Stimulated activated CD8-positive, alpha-beta memory T cell treated with anti-CD3 and anti-CD28 coated beads, Interleukin-2, amount 100 ng/mL, for 1 hour (primary cell): Measurements from ENCODE around the gene DPRX.

Experiments used
- DNase-seq, 2 donors: peaks; one replicate each; pipeline ENCODE4 v3.0.0-alpha.2; 2020; ENCODE audit warnings: low read depth in 2 of 2

The DPRX gene, protein sequence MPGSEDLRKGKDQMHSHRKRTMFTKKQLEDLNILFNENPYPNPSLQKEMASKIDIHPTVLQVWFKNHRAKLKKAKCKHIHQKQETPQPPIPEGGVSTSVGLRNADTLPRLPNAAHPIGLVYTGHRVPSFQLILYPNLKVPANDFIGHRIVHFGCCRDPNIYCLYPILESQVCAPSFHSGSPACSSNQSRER

DNA sequence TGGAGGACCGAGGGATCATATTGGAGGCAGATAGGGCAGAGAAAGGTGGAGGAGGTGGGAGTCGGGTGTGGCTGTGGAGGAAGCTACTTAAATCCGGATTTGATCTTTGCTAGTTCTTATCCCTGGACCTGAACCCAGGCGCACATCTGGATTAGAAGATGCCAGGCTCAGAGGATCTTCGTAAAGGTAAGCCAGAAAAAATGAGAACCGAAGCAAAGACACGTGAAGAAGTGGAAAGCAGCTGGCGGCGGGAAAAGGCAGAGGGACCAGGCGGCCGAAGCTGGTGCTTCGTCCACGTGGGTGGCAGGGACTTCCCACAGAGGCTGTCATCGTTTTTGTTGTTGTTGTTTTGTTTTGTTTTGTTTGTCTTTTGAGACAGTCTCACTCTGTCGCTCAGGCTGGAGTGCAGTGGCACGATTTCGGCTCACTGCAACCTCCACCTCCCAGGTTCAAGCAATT, at the start of gene DPRX:
Gene DPRX (plus strand): TSS at position 51 of the 459 bp plus-strand sequence. CDS start 108 bp downstream, at position 159.
- DNase-seq: no peak

DNA sequence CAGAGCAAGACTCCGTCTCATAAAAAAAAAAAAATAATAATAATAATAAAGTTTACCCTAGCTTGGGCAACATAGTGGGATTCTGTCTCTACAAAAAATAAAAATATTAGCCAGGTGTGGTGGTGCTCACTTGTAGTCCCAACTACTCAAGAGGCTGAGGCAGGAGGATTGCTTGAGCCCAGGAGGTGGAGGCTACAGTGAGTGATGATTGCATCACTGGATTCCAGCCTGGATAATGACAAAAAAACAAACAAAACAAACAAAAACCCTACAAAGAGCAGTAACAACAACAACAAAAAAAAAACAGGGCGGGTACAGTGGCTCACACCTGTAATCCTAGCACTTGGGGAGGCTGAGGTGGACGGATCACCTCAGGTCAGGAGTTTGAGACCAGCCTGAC, 48.6 kb upstream of the DPRX start:
- DNase-seq: no peak

DNA sequence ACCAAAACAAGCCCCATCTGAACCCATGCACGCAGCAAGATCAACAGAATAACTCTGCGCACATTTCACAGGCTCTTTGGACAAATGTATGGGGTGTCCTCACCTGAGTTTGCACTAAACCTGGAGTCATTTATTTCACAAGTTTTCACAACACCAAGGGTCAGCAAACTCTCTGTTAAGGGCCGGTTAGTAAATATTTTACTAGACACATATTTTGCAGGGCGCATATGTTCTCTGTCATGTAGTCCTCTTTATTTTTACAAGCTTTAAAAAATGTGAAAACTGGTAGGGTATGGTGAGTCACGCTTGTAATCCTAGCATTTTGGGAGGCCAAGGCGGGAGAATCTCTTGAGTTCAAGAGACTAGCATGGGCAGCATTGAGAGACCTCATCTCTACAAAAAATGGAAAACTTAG, 45.5 kb upstream of the DPRX start:
- no peak for DNase-seq

DNA sequence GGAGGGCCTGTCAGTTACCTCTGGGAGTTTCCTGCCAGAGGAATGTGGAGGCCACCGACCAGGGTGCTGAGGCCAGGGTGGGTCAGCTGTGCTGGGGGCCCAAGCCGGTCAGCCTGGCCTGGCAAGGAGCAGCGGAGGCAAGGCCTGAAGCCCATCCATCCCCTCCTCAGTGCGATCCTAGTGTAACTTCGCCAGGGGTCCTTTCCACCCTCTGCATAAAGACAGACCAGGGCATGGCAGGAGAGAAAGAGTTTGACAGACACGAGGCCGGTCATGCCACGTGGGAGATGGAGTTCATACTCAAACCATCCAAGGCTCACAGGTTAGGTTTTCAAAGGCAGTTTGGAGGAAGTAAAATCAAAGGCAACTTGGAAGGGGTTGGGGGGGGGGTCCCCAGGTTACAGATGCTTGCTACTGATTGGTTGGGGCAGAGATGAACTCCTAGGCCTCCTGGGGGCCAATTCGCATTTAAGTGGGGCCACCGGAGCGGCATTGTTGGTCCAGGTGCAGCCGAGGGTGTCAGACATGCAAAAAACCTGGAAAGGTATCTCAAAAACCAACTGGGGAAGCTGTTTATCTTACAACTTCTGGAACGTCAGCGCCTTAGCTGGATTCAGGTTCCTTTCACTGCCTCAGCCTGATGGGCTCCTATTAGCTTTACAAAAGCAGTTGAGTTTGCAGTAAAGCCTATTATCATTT, 36.8 kb upstream of the DPRX start:
- no peak for DNase-seq

DNA sequence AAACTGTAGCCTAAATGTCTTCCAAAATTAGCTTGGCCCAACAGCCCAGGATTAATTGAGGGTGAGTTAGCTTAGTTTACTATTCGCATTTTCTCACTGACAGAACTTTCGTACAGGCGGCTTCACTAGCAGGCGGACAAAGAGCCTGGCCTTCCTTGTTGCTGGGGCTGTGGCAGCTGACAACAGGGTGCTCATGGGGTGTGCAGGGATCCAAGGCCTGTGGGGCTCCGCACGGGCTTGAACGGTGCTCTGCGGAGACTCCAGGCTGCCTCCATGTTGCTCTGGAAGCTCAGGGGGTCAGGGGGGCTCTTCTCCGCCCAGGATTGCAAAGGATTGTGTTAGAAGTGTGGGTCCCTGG, 36.3 kb upstream of the DPRX start:
- DNase-seq: no peak

DNA sequence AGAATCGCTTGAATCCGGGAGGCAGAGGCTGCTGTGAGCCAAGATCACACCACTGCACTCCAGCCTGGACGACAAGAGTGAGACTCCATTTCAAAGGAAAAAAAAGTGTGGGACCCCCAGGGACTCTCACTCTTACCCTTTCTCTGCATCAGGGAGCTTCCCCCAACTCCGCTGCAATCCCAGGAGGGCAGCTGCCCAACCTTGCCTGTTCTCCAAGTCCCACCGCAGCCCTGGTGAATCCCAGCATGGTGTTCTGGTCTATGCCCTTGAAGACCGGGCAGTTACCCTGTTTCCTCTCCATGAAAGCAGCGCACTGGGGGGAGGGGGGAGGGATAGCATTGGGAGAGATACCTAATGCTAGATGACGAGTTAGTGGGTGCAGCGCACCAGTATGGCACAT, 35.7 kb upstream of the DPRX start:
- DNase-seq: no peak

DNA sequence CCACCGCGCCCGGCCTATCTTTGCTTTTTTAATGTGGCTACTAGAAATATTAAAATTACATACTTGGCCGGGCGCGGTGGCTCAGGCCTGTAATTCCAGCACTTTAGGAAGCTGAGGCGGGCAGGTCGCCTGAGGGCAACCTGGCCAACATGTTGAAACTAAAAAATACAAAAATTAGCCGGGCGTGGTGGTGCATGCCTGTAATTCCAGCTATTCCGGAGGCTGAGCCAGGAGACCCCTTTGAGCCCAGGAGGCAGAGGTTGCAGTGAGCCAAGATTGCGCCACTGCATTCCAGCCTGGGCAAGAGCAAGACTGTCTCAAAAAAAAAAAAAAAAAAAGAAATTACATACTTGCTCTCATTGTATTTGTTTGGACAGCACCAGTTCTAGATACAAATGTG, 34.8 kb upstream of the DPRX start:
- DNase-seq: no peak

DNA sequence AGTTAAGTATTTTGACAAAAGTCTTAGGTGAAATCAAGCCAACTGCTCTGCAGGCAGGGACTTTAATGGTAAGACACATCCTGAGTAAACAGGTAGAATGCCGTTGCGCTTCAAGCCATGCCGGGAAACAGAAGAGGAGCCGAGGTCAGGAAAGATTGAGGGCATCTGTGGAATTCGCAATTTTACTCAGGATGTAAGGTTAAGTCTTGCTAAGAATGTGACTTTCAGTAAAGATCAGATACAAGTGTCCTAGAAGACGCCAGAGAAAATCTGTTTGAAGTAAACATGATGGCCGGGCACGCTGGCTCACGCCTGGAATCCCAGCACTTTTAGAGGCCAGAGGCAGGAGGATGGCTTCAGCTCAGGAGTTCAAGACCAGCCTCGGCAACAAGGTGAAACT, 33.4 kb upstream of the DPRX start:
- no peak for DNase-seq

DNA sequence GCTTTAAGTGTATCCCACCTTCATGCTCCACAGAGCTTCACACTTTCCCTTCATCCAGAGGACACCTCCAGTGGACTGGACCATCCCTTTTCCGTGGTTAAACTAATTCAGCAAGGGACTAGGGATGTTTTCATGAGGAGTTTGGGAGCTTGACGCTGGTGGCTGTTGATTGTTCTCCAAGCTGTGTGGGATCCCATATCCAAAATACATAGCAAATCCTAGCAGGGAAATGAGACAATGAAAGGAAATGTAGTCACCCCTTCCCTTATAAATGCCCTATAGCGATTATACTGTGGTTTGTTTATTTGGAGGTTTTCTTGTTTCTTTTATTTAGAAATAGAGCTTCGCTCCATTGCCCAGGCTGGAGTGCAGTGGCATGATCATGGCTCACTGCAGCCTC, 31.6 kb upstream of the DPRX start:
- no peak for DNase-seq

DNA sequence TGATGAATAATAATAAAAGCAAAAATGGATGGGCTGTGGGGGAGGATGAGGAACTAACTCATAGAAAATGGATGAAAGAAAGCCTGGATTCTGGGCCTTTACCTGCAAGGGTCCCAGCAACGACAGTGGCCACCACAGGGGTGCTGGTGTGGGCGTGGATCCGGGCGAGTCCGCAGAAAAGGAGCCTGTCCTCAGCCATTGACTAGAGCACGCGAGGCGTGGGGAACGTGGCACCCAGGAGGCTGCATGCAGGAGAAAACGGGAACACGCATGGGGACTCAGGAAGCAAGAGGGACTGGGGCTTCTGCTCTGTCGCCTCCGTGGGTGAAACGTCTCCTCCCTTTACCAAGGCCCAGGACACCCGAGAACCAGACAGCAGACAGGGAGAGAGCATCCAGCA, 25.8 kb upstream of the DPRX start:
- no peak for DNase-seq

DNA sequence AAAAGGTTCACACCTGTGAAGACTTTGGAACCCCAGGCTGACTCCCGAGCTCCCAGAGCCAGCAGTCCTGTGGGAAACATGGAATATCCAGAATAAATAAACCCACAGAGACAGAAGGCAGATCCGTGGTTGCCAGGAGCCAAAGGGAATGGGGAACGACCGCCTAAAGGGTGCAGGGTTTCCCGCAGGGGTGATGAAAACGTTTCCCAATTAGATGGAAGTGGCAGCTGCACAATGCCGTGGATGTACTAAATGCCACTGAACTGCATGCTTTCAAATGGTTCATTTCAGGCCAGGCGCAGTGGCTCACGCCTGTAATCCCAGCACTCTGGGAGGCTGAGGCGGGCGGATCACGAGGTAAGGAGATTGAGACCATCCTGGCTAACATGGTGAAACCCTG, 23.4 kb upstream of the DPRX start:
- DNase-seq: no peak

DNA sequence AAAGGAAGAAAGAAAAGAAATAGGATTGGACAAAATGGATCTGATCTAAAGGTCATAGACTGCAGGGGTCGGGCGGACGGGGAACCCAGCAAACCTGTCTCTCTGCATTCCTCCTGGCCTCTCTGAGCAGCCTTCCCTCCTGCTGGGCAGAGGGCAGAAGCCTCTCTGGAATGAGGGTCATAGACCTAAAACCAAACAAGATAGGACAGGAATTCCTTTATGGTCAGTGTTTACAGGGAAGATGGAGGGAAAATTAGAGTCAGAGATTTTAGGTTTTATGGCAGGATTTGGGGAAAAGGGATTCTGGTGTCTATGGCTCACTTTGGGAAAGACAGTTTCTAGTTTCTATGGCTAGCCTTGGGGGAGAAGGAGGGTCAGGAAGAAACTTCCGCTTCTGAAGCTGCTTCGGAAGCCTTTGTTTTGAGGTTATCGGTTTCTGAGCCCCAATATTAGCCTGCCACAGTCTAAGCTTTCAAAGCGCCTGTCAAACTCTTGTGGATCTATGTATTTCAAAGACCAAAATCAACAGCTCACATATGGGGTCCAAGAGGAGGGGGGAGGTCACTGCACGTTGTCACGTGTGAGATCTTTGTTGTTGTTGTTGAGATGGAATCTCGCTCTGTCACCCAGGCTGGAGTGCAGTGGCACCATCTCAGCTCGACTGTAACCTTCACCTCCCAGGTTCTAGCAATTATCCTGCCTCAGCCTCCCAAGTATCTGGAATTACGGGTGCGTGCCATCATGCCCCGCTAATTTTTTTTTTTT, 18.9 kb upstream of the DPRX start:
- DNase-seq: no peak

DNA sequence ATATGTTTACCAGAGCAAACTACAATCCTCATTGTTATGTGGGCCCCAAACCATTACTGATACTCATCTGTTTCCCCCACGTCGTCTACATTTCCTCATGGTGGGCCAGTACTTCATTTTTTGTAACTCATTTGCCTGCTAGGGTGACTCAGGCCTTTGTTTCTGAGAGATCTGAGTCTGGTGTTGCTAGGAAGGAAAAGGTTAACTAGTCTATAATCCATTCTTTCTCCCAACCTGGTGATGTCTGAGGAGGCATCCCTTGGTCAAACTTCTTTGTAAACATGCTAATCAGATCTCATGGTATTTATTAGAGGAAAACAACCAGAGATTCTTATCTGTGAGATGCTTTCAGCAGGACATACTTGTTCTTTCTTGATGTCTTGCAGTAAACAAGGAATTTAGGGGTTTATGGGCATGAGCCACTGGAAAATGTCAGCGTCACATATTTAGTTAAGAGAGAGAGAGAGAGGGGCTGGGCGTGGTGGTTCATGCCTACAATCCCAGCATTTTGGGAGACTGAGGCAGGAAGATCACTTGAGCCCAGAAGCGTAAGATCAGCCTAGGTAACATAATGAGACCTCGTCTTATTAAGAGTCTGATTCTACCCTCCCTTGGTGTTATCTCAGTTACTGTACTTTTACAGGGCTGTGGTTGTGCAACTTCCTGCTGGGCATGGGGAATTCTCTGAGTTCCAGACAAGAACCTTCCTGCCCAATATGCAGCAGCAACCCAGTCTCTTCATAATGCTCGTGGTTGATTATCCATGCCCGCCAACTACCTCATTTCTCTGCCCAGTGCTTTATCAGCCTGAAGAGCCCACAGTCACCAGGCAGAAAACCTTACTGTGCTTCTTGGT, 9.7 kb upstream of the DPRX start:
- no peak for DNase-seq

DNA sequence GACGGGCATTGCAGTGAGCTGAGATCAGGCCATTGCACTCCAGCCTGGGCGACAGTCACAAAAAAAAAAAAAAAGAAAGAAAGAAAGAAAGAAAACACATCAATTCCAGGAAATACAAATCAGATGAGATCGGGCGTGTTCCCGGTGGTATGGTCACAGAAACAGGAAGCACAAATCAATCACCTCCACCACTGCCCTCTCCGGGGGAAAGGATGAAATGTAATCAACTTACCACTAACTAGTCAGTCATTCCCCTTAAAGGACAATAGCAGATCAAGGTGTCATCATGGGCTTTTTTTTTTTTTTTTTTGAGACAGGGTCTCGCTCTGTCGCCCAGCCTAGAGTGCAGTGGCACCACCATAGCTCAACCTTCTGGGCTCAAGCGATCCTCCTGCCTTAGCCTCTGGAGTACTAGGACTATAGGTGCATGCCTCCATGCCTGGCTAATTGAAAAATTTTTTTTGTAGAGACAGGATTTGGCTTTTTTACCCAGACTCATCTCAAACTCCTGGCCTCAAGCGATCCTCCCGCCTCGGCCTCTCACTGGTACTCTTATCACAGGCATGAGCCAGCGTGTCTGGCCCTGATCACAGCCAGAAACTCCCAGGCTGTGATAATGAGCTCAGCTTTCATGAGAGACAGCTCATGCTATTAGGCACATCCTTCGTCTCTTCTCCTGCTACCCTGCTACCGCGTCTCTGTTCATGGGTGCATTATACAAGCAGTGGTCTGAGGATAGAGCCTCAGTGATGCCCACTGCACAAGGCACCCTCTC, 6.8 kb upstream of the DPRX start:
- no peak for DNase-seq

DNA sequence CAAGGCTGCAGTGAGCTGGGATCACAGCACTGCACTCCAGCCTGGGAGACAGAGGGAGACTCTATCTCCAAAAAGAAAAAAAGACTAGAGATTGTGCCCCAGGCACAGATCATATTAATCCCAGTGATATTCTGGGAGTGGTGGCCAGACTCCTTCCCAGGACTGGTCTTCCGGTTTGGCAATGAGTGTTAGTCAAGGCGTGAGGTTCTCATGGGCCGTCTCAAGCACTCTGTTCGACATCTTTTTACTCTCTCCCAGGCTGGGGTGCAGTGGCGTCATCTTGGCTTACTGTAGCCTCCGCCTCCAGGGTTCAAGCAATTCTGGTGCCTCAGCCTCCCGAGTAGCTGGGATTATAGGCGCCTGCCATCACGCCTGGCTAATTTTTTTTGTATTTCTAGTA, 5.3 kb upstream of the DPRX start:
- no peak for DNase-seq

DNA sequence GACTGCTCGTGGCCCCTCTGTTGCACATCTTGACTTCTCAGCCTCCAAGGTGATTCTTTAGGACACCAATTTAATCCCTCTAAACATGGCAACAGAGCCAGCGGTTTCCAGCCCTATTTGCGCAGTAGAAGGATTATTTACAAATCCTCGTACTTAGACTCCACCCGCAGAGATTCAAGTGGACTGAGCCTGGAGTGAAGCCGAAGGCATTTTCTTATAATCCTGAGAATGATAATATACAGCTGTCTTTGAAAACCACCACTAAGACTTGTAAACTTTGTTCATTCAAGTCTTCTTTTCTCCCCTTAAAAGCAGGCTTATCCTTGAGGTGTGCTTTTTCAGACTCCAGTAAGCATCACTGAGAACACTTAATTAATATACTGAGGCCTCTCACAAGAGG, 4.8 kb upstream of the DPRX start:
- DNase-seq: no peak

DNA sequence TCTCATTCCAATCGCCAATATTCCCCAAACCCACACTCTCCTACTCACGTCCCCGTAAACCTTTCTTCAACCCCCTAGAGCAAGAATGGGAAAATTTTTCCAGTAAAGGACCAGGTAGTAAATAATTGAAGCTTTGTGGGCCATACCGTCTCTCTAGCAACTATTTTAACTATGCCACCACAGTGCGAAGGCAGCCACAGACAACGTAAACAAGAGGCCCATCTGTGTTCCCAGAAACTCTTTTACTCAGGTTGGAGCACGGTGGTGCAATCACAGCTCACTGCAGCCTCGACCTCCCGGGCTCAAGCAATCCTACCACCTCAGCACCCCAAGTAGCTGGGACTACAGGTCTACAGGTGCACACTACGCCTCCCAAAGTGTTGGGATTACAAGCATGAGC, 3.0 kb downstream of the DPRX start:
- no peak for DNase-seq

DNA sequence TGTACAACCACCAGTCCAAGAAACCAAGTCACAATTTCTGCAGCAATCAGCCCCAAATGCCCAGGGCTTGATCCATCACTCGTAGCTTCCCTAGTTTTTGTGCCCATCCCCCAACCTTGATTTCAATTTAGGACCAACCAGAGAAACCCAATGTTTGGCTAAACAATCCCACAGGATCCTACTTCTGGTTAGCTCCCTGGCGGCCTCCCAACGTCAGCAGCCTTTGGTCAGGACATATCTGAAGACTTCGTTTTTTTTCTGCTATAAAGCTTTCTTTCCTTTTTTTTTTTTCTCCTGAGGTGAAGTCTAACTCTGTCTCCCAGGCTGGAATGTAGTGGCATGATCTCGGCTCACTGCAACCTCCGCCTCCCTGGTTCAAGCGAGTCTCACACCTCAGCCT, 7.7 kb downstream of the DPRX start:
- no peak for DNase-seq

DNA sequence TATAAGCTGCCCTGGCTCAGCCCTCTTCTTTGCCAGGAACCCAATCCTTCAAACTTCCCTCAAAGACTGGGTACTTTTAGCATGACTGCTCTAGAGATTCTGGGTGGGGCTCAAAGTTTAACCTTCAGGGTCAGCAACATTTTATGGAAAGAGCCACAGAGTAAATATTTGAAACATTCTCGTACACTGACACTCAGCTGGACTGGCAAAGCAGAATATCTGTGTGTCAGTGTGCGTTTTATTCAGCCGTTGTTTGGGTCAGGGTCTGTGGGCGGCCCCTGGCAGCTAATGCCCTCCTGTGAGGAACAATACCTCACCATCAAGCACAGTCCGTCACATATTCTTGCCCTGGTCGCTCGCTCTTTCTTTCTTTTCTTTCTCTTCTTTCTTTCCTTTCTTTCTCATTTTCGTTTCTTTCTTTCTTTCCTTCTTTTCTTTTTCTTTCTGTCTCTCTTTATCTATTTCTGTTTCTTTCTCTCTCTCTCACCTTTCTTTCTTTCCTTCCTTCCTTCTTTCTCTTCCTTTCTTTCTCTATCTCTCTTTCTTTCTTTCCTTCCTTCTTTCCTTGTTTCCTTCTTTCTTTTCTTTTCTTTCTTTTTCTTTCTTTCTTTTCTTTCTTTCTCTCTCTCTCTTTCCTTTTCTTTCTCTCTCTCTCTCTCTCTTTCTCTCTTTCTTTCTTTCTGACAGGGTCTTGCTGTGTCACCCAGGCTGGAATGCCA, 10.7 kb downstream of the DPRX start:
- DNase-seq: no peak

DNA sequence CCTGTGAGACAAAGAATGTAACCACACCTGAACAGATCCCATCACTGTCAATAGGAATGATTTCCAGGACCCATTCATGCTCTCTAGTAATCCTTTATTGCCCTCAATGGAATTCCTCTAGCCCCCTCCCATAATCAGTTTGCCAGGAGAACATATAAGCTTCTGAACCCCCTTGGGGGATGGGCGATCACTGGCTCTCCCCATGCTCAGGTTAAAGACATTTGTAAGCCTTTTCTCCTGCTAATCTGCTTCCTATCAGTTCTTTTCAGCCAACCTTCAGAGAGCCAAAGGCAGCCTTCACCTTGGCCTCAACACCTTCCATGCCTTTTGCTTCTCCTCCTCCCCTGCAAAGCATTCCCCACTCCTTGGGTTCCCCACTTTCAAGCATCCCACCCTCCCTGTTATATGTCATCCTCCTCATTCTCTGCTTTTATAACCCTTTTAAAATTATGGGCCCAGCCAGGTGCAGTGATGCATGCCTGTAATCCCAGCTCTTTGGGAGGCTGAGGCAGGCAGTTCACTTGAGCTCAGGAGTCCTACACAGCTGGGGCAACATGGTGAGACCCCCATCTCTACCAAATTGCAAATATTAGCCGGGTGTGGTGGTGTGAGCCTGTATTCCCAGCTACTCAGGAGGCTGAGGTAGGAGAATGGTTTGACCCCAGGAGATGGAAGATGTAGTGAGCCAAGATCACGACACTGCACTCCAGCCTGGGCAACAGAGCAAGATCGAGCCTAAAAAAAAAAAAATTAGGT, 12.4 kb downstream of the DPRX start:
- DNase-seq: no peak
